GDM1 (cell line): ENCODE data around the gene ACTR8.
"Not testable (repeated sequence)": the region's sequence is repeated elsewhere in the genome, so short reads cannot be mapped to it uniquely, and the experiment has no call there.

Source experiments
- DNase-seq: peaks from one replicate; lab custom pipeline; 2025; lab: John Stamatoyannopoulos, UW

The ACTR8 gene

GRCh38 chr3:53881691-53882593 lies at the start of gene ACTR8:
Gene ACTR8, minus strand, starts transcription at chr3:53882152. Its CDS starts 51 bp downstream, at chr3:53882101.
- peak; percentile 82 for DNase-seq

GRCh38 chr3:53927208-53927872 lies 45.4 kb upstream of the ACTR8 start:
- DNase-seq = not testable (repeated sequence)

GRCh38 chr3:53921296-53921695 lies 39.3 kb upstream of the ACTR8 start:
- no peak for DNase-seq

GRCh38 chr3:53919741-53920140 lies 37.8 kb upstream of the ACTR8 start:
- no peak for DNase-seq

GRCh38 chr3:53913401-53913800 lies 31.4 kb upstream of the ACTR8 start:
- DNase-seq = no peak

- no peak for DNase-seq
Measured at GRCh38 chr3:53902711-53903110, 20.8 kb upstream of the ACTR8 start.

GRCh38 chr3:53902067-53902466 lies 20.1 kb upstream of the ACTR8 start:
- no peak for DNase-seq

- DNase-seq = no peak
Measured at GRCh38 chr3:53900666-53901331, 18.8 kb upstream of the ACTR8 start.

GRCh38 chr3:53899750-53900149 lies 17.8 kb upstream of the ACTR8 start:
- DNase-seq = no peak

- no peak for DNase-seq
Measured at GRCh38 chr3:53892286-53892637, 10.3 kb upstream of the ACTR8 start.

- peak; percentile 98 for DNase-seq
Measured at GRCh38 chr3:53891497-53892285, 9.7 kb upstream of the ACTR8 start, which contains the start of gene SELENOK. Gene SELENOK, minus strand, starts transcription at chr3:53891859.

GRCh38 chr3:53890726-53891475 lies 8.9 kb upstream of the ACTR8 start:
- peak; percentile 3 for DNase-seq

GRCh38 chr3:53888232-53888631 lies 6.3 kb upstream of the ACTR8 start:
- DNase-seq = no peak

- no peak for DNase-seq
Measured at GRCh38 chr3:53887446-53887845, 5.5 kb upstream of the ACTR8 start.

GRCh38 chr3:53885239-53885638 lies 3.3 kb upstream of the ACTR8 start:
- DNase-seq = no peak

- DNase-seq = no peak
Measured at GRCh38 chr3:53884623-53885022, 2.7 kb upstream of the ACTR8 start.

GRCh38 chr3:53883008-53883407 lies 1.1 kb upstream of the ACTR8 start:
- no peak for DNase-seq

GRCh38 chr3:53880396-53881345 lies 1.3 kb downstream of the ACTR8 start:
- DNase-seq = no peak

GRCh38 chr3:53865732-53866499 lies 16.0 kb downstream of the ACTR8 start:
- DNase-seq = no peak
